Fibroblast of pulmonary artery (primary cell): ENCODE results near the gene ABHD12B.

Source experiments
- DNase-seq: peaks from one replicate; pipeline ENCODE4 v3.0.0-alpha.2; 2010; ENCODE audit warnings: low read depth
- H3K4me3 ChIP-seq: replicated peaks from 2 replicates; pipeline ENCODE4 v1.5.1; 2011; ENCODE audit warnings: low read depth, mild to moderate bottlenecking, control low read depth, low read length, moderate library complexity
- TF ChIP-seq, protein P1 (sequence below): IDR thresholded peaks from 2 replicates; pipeline ENCODE4 v1.5.1; 2011; ENCODE audit warnings: mild to moderate bottlenecking, control low read depth, low read length, inconsistent platforms; ENCODE audit errors: missing control alignments

The ABHD12B gene

DNA sequence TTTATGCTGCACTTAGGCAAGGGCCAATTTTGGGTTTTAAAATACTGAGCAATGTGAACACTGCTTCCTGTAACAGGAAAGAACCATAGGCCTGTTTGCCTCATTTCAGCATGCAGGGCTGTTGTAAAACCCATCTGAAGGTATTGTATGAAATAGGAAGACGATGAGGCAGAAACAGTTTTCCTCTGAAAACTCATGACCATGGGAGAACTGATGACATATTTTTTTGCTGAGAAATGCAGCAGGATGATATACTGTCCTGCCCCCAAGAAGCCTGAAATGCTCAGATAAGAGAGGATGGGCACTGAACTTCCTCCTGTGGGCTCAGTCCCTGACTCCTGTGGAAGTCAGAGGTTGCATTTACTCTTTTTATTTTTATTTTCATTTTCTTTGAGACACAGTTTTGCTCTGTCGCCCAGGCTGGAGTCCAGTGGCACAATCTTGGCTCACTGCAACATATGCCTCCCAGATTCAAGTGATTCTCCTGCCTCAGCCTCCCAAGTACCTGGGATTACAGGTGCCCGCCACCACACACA, 55.1 kb downstream of the ABHD12B start:
- peak; percentile 50 for DNase-seq
- no peak overlapping the region for H3K4me3 ChIP-seq
- TF ChIP-seq, protein P1, sequence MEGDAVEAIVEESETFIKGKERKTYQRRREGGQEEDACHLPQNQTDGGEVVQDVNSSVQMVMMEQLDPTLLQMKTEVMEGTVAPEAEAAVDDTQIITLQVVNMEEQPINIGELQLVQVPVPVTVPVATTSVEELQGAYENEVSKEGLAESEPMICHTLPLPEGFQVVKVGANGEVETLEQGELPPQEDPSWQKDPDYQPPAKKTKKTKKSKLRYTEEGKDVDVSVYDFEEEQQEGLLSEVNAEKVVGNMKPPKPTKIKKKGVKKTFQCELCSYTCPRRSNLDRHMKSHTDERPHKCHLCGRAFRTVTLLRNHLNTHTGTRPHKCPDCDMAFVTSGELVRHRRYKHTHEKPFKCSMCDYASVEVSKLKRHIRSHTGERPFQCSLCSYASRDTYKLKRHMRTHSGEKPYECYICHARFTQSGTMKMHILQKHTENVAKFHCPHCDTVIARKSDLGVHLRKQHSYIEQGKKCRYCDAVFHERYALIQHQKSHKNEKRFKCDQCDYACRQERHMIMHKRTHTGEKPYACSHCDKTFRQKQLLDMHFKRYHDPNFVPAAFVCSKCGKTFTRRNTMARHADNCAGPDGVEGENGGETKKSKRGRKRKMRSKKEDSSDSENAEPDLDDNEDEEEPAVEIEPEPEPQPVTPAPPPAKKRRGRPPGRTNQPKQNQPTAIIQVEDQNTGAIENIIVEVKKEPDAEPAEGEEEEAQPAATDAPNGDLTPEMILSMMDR: no peak

GRCh38 chr14:50928002-50928635, 56.3 kb downstream of the ABHD12B start:
- DNase-seq: peak; percentile 74
- TF ChIP-seq, protein P1: no peak
- no peak overlapping the region for H3K4me3 ChIP-seq

DNA sequence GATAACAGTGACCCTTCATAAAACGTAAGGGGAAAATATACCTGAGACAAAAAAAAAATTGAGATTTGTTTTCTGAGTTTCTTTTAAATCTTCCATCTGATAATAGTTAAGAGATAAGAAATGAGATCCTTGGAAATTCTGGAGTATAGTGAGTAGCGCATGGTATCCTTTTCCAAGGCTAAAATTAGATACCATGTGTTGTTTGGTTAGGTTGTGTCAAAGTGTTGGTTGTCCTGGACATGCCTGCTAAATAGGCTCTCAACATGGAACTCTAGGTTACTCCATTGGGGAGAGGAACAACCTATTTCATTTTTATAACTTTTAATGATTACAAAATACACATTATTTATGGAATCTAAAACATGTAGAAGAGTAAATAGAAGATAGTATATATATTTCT, 57.7 kb downstream of the ABHD12B start:
- no peak for DNase-seq
- H3K4me3 ChIP-seq: no peak overlapping the region
- TF ChIP-seq, protein P1: no peak

DNA sequence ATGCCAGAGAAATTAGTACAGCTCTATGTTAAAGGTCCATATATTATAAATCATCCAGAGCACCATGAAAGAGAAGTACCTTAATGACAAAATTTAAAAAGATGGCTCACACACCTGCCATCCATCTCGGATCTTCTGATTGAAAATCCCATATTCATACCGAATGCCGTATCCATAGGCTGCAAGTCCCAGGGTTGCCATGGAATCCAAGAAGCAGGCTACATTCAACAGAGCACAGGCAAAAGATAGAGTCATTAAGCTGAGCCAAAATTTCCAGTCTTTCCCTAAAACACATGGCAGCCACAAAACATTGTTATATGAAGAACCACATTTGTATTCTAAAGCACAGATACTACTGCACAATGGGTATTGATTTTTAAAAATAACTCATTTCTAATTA, 59.7 kb downstream of the ABHD12B start:
- H3K4me3 ChIP-seq: no peak overlapping the region
- no peak for DNase-seq
- TF ChIP-seq, protein P1: no peak

DNA sequence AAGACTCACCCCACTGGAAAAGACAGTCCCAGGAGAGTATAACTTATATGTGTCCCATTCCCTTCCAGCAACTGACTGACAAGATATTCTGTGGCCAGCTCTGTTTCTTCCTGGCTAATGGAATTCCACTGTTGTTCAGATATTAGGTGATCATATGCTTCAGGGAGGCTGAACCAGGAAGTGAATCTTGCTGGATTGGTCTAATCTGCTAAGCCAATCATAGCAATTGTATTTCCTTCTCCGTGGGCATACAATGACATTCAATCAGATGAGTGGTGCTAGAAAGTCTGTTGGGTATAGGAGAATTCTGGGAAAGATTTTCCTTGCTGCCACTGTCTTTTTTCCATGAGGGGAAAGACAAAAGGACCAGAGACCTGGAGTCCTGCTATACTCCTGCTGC, 60.3 kb downstream of the ABHD12B start:
- TF ChIP-seq, protein P1: no peak
- no peak for DNase-seq
- no peak overlapping the region for H3K4me3 ChIP-seq

DNA sequence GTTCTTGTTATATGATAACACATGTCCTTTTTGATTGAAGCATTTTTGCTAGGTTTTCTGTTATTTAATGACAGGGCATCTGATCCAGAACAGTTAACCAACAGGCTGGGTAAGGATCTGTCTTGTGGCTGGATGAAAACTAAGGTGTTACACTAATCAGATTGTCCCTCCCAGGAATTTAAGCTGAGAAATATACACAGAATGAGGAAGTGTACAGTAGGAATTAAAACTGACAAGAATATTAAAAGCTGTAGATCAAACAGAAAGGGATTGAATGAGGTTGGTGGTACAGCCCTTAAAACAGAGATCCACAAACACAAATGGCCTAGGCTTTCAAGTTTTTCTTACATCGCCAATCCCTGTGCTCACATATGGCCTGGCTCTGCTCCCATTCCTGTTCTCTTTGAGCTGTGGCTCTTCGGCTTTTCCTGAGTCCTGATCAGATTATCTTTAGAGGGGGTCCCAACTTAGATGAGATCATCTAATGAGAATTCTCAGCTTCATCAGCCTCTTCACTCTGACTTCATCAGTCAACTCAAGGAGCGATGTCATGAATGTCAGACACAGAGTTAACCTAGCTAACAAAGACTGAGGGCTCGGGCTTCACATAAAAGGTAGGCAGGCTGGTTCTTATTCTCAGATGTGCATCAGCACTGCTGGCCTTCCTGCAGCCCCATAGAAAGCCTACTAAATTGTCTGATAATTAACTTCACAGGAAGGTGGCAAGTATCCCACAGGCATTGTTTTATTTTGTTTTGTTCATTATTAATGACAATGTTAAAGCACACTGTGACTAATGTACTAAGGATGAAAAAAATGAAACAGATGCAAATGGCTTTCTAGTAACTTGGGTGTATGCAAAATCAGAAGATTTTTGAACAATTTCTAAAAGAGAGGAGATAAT, 61.0 kb downstream of the ABHD12B start:
- no peak overlapping the region for H3K4me3 ChIP-seq
- TF ChIP-seq, protein P1: no peak
- no peak for DNase-seq
